GM21360 (cell line): ENCODE data around the gene LLGL1.
A peak's percentile ranks its signal among the peaks of the same experiment; 100 is the strongest.
"Not testable (repeated sequence)": the region's sequence is repeated elsewhere in the genome, so short reads cannot be mapped to it uniquely, and the experiment has no call there.

Experiments
- ATAC-seq: cut with Tn5 transposase; IDR thresholded peaks from one replicate; pipeline ENCODE4 v1.9.1; 2021; ENCODE audit warnings: mild to moderate bottlenecking, moderate library complexity; ENCODE audit not compliant: unreplicated experiment

The LLGL1 gene

GRCh38 chr17:18191967-18192366, 33.5 kb upstream of the LLGL1 start:
- no peak for ATAC-seq

- ATAC-seq = no peak
Measured at GRCh38 chr17:18194394-18194793, 31.0 kb upstream of the LLGL1 start.

GRCh38 chr17:18194804-18195203, 30.6 kb upstream of the LLGL1 start:
- ATAC-seq = no peak

GRCh38 chr17:18195246-18195645, 30.2 kb upstream of the LLGL1 start:
- no peak for ATAC-seq

GRCh38 chr17:18197535-18198194, 27.8 kb upstream of the LLGL1 start:
- ATAC-seq = no peak

GRCh38 chr17:18198530-18198929, 26.9 kb upstream of the LLGL1 start:
- ATAC-seq = no peak

- no peak for ATAC-seq
Measured at GRCh38 chr17:18201108-18201507, 24.3 kb upstream of the LLGL1 start.

- no peak for ATAC-seq
Measured at GRCh38 chr17:18203308-18203707, 22.1 kb upstream of the LLGL1 start.

GRCh38 chr17:18205861-18206260, 19.6 kb upstream of the LLGL1 start:
- ATAC-seq = no peak

GRCh38 chr17:18206962-18207361, 18.5 kb upstream of the LLGL1 start:
- ATAC-seq = no peak

- no peak for ATAC-seq
Measured at GRCh38 chr17:18208092-18208491, 17.3 kb upstream of the LLGL1 start.

GRCh38 chr17:18213666-18214270, 11.7 kb upstream of the LLGL1 start:
- no peak for ATAC-seq

GRCh38 chr17:18216906-18217305, 8.5 kb upstream of the LLGL1 start:
- not testable (repeated sequence) for ATAC-seq

- ATAC-seq = no peak
Measured at GRCh38 chr17:18217412-18218015, 7.9 kb upstream of the LLGL1 start.

GRCh38 chr17:18218756-18219415, 6.5 kb upstream of the LLGL1 start:
- ATAC-seq = no peak

GRCh38 chr17:18224053-18224386, 1.4 kb upstream of the LLGL1 start:
- ATAC-seq = no peak

- ATAC-seq = no peak
Measured at GRCh38 chr17:18224387-18225120, 881 bp upstream of the LLGL1 start.

GRCh38 chr17:18225642-18226283, 328 bp downstream of the LLGL1 start:
- peak; percentile 28 for ATAC-seq

- no peak for ATAC-seq
Measured at GRCh38 chr17:18226284-18226945, 980 bp downstream of the LLGL1 start.

- ATAC-seq = no peak
Measured at GRCh38 chr17:18227635-18228034, 2.2 kb downstream of the LLGL1 start.
